Mesenchymal stem cell (in vitro differentiated cells and primary cell): ENCODE data around the gene SHISAL2A.
A peak's percentile ranks its signal among the peaks of the same experiment; 100 is the strongest.
"Not testable (repeated sequence)": the region's sequence is repeated elsewhere in the genome, so short reads cannot be mapped to it uniquely, and the experiment has no call there.

Source experiments
- DNase-seq: peaks from one replicate; pipeline ENCODE4 v3.0.0-alpha.2; 2013
- H2AFZ ChIP-seq: one replicate; pipeline ENCODE4 v1.6.1; 2013; ENCODE audit warnings: low read depth, mild to moderate bottlenecking, control low read depth, inconsistent platforms, low read length, moderate library complexity
- H2AK5ac ChIP-seq: 2 replicates; pipeline ENCODE4 v1.6.1; 2013; ENCODE audit warnings: low read length, moderate library complexity, mild to moderate bottlenecking, inconsistent platforms; ENCODE audit not compliant: severe bottlenecking
- H2BK120ac ChIP-seq: one replicate; pipeline ENCODE4 v1.6.1; 2013; ENCODE audit warnings: low read depth, mild to moderate bottlenecking, inconsistent platforms, low read length, moderate library complexity
- H2BK12ac ChIP-seq, 2 experiments: one replicate each; pipeline ENCODE4 v1.6.1; 2013; ENCODE audit warnings: inconsistent platforms in 2 of 2, low read length in 2 of 2, mild to moderate bottlenecking in 2 of 2, moderate library complexity in 2 of 2, control low read depth in 1 of 2
- H2BK15ac ChIP-seq: one replicate; pipeline ENCODE4 v1.6.1; 2013; ENCODE audit warnings: mild to moderate bottlenecking, low read depth, inconsistent platforms; ENCODE audit not compliant: poor library complexity, severe bottlenecking
- H2BK5ac ChIP-seq: 2 replicates; pipeline ENCODE4 v1.6.1; 2013; ENCODE audit warnings: low read depth, mild to moderate bottlenecking, low read length, control low read depth, inconsistent platforms; ENCODE audit not compliant: poor library complexity, severe bottlenecking
- H3K14ac ChIP-seq, 2 experiments: one replicate each; pipeline ENCODE4 v1.6.1; 2013; ENCODE audit warnings: inconsistent platforms in 2 of 2, low read length in 2 of 2, control low read depth in 1 of 2, mild to moderate bottlenecking in 1 of 2, moderate library complexity in 1 of 2
- H3K18ac ChIP-seq, 2 experiments: one replicate each; pipeline ENCODE4 v1.6.1; 2013; ENCODE audit warnings: inconsistent platforms in 2 of 2, low read length in 2 of 2, control low read depth in 1 of 2, low read depth in 1 of 2, mild to moderate bottlenecking in 1 of 2
- H3K23ac ChIP-seq, 2 experiments: one replicate each; pipeline ENCODE4 v1.6.1; 2013; ENCODE audit warnings: inconsistent platforms in 2 of 2, low read length in 2 of 2, mild to moderate bottlenecking in 2 of 2, moderate library complexity in 2 of 2, control low read depth in 1 of 2
- H3K27ac ChIP-seq: 2 replicates; pipeline ENCODE4 v1.5.1; 2013; ENCODE audit warnings: mild to moderate bottlenecking, moderate library complexity, low read length, control low read depth, inconsistent platforms; ENCODE audit not compliant: poor library complexity, severe bottlenecking
- H3K27me3 ChIP-seq, 2 experiments: 2 replicates each; pipeline versions ENCODE4 v1.6.1 to v1.7.0; 2013; ENCODE audit warnings: low read length in 2 of 2, mild to moderate bottlenecking in 2 of 2, moderate library complexity in 2 of 2, control low read depth in 1 of 2, inconsistent platforms in 1 of 2; ENCODE audit not compliant: control insufficient read depth in 1 of 2, insufficient read depth in 1 of 2
- H3K36me3 ChIP-seq, 2 experiments: 2 replicates each; pipeline versions ENCODE4 v1.6.1 to v1.7.0; 2013; ENCODE audit warnings: low read length in 2 of 2, control low read depth in 1 of 2, inconsistent platforms in 1 of 2, low read depth in 1 of 2, mild to moderate bottlenecking in 1 of 2; ENCODE audit not compliant: insufficient read depth in 2 of 2, control insufficient read depth in 1 of 2
- H3K4ac ChIP-seq, 2 experiments: one replicate each; pipeline ENCODE4 v1.6.1; 2013; ENCODE audit warnings: inconsistent platforms in 2 of 2, low read length in 2 of 2, mild to moderate bottlenecking in 2 of 2, moderate library complexity in 2 of 2, control low read depth in 1 of 2, low read depth in 1 of 2
- H3K4me1 ChIP-seq: 2 replicates; pipeline ENCODE4 v1.6.1; 2013; ENCODE audit warnings: low read depth, low read length, control low read depth; ENCODE audit not compliant: control insufficient read depth, insufficient read depth
- H3K4me2 ChIP-seq: 2 replicates; pipeline ENCODE4 v1.6.1; 2013; ENCODE audit warnings: low read length, mild to moderate bottlenecking, inconsistent platforms; ENCODE audit not compliant: poor library complexity, severe bottlenecking
- H3K4me3 ChIP-seq, 2 experiments: 2 replicates each; pipeline versions ENCODE4 v1.5.1 to v1.7.0; 2013; ENCODE audit warnings: low read length in 2 of 2, mild to moderate bottlenecking in 2 of 2, control low read depth in 1 of 2, low read depth in 1 of 2; ENCODE audit not compliant: insufficient read depth in 1 of 2
- H3K79me1 ChIP-seq: replicated peaks from 2 replicates; pipeline ENCODE4 v1.6.1; 2013; ENCODE audit warnings: mild to moderate bottlenecking, control low read depth, low read length, inconsistent platforms; ENCODE audit not compliant: poor library complexity, severe bottlenecking
- H3K9ac ChIP-seq: 2 replicates; pipeline ENCODE4 v1.7.0; 2013; ENCODE audit warnings: mild to moderate bottlenecking, low read length, moderate library complexity
- H3K9me3 ChIP-seq: 2 replicates; pipeline ENCODE4 v1.7.0; 2013; ENCODE audit warnings: mild to moderate bottlenecking, low read length; ENCODE audit not compliant: control insufficient read depth
- H4K8ac ChIP-seq: one replicate; pipeline ENCODE4 v1.6.1; 2013; ENCODE audit warnings: inconsistent platforms, mild to moderate bottlenecking, low read length, moderate library complexity
- H4K91ac ChIP-seq: one replicate; pipeline ENCODE4 v1.6.1; 2013; ENCODE audit warnings: mild to moderate bottlenecking, low read length, inconsistent platforms
- WGBS: methylation state at CpG from one replicate; pipeline ENCODE4 v1.1.7; 2013; ENCODE audit warnings: mixed read lengths; 5-methylcytosine and 5-hydroxymethylcytosine counted together

Gene SHISAL2A

DNA sequence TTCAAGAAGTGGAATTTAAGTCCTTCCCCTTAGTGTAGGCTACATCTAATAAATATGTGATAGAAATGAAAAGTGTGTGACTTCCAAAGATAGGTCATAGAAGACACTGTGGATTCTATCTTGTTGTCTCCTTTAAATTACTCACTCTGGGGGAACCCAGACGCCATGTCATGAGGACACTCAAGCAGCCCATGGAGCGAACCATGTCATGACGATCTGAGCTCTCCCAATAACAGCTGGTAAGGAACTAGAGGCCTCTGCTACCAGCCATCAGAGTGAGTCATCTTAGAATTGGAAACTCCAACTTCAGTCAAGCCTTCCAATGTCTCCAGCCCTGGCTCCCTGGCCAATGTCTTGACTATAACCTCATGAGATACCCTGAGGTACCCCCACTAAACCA lies 58.9 kb downstream of the SHISAL2A start:
- Histone ChIP-seq H2BK5ac (no peak overlapping the region), H3K4me3 (no peak overlapping the region), H3K18ac (no peak overlapping the region), H2BK12ac (no peak overlapping the region), H4K91ac (no peak overlapping the region), H3K9ac (no peak overlapping the region), H4K8ac (no peak overlapping the region), H3K14ac (no peak overlapping the region), H3K9me3 (no peaks in the 10 kb centered on the region), H3K4ac (no peak overlapping the region), H3K4me2 (no peak overlapping the region), H3K27ac (no peak overlapping the region), H2AFZ (no peak overlapping the region), H3K36me3 (peaks cover 30 to 52% of the 10 kb centered on the region in 2 experiments), H3K4me1 (no peaks in the 10 kb centered on the region), H3K79me1 (peaks cover 23% of the 10 kb centered on the region), H2BK120ac (no peak overlapping the region), H3K23ac (no peak overlapping the region), H2BK15ac (no peak overlapping the region), H2AK5ac (no peak overlapping the region), H3K27me3 (no peaks in the 10 kb centered on the region)
- peak; percentile 53 for DNase-seq
- WGBS = 90% methylated on average over 3 of the region's 3 CpGs

DNA sequence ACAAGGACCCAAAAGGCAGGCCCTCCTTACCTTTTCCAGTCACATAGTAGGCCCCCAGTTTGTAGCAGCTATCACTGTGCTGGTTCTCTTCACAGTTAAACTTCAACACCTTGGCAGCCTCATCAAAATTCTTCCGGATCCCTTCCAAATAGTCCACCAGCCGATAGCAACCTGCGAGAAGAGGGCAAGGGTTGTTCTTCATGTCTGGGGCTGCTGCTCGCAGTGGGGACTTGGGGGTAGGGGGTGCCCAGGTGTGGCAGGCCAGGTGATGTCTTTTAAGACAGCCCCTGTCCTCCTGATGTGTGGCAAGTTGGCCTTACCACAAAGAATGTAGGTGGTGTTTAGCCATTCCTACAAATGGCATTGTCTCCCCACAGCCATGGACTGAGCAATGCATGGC lies 59.7 kb downstream of the SHISAL2A start:
- H3K14ac ChIP-seq = no peak overlapping the region
- no peak overlapping the region for H2BK12ac ChIP-seq
- H3K79me1 ChIP-seq = peaks cover 25% of the 10 kb centered on the region
- H3K4me2 ChIP-seq = no peak overlapping the region
- no peak overlapping the region for H3K4ac ChIP-seq
- no peak overlapping the region for H2AFZ ChIP-seq
- H2BK120ac ChIP-seq = no peak overlapping the region
- no peak overlapping the region for H4K8ac ChIP-seq
- H3K9me3 ChIP-seq = no peaks in the 10 kb centered on the region
- no peak overlapping the region for H4K91ac ChIP-seq
- DNase-seq = no peak
- WGBS = 98% methylated on average over 4 of the region's 4 CpGs
- H3K23ac ChIP-seq = no peak overlapping the region
- H3K36me3 ChIP-seq = peaks cover 26 to 44% of the 10 kb centered on the region in 2 experiments
- H2AK5ac ChIP-seq = no peak overlapping the region
- no peak overlapping the region for H2BK5ac ChIP-seq
- no peak overlapping the region for H2BK15ac ChIP-seq
- no peak overlapping the region for H3K4me3 ChIP-seq
- no peak overlapping the region for H3K27ac ChIP-seq
- H3K9ac ChIP-seq = no peak overlapping the region
- no peaks in the 10 kb centered on the region for H3K27me3 ChIP-seq
- no peak overlapping the region for H3K18ac ChIP-seq
- peaks cover under 1% of the 10 kb centered on the region for H3K4me1 ChIP-seq

- 98% methylated on average over 7 of the region's 10 CpGs for WGBS
- not testable (repeated sequence) for H2BK5ac ChIP-seq
These were observed 60.4 kb downstream of the SHISAL2A start for GRCh38 chr1:52693351-52693750.

DNA sequence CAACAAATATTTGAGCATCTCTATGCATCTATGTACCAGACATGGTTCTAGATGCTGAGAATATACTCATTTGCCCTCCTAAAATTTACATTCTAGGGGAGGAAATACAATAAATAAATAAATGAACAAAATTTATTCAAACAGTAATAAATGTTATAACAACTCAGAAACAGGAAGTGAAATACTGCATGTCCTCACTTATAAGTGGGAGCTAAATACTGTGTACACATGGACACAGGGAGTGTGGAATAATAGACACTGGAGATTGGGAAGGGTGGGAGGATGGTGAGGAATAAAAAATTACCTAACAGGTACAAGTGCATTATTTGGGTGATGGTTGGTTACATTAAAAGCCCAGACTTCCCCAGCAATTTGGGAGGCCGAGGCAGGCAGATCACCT lies 60.9 kb downstream of the SHISAL2A start:
- no peaks in the 10 kb centered on the region for H3K9me3 ChIP-seq
- H2BK15ac ChIP-seq = no peak overlapping the region
- H3K4me2 ChIP-seq = no peak overlapping the region
- H3K4me1 ChIP-seq = peaks cover 6% of the 10 kb centered on the region
- H3K14ac ChIP-seq = no peak overlapping the region
- peaks cover 21 to 33% of the 10 kb centered on the region in 2 experiments for H3K36me3 ChIP-seq
- no peak overlapping the region for H4K8ac ChIP-seq
- no peak overlapping the region for H2BK5ac ChIP-seq
- H3K4me3 ChIP-seq = no peak overlapping the region
- H3K27me3 ChIP-seq = no peaks in the 10 kb centered on the region
- H3K9ac ChIP-seq = no peak overlapping the region
- no peak overlapping the region for H2BK12ac ChIP-seq
- H3K23ac ChIP-seq = no peak overlapping the region
- no peak overlapping the region for H2BK120ac ChIP-seq
- H4K91ac ChIP-seq = no peak overlapping the region
- WGBS = 97% methylated on average over 1 of the region's 1 CpG
- no peak overlapping the region for H2AFZ ChIP-seq
- H3K79me1 ChIP-seq = peaks cover 24% of the 10 kb centered on the region
- no peak for DNase-seq
- no peak overlapping the region for H2AK5ac ChIP-seq
- no peak overlapping the region for H3K18ac ChIP-seq
- no peak overlapping the region for H3K4ac ChIP-seq
- H3K27ac ChIP-seq = no peak overlapping the region

More at GRCh38 chr1:52693351-52693750, 60.4 kb downstream of the SHISAL2A start:
- not testable (repeated sequence) for H2BK15ac ChIP-seq, H4K91ac ChIP-seq, H3K14ac ChIP-seq, H4K8ac ChIP-seq, DNase-seq, H2AFZ ChIP-seq, H3K23ac ChIP-seq, H3K4ac ChIP-seq, H3K18ac ChIP-seq, H3K9ac ChIP-seq, H3K27me3 ChIP-seq, H3K4me3 ChIP-seq, H2BK12ac ChIP-seq, H3K9me3 ChIP-seq, H2AK5ac ChIP-seq, H3K4me1 ChIP-seq, H2BK120ac ChIP-seq, H3K4me2 ChIP-seq, H3K27ac ChIP-seq
- H3K79me1 ChIP-seq = peaks cover 26% of the 10 kb centered on the region
- H3K36me3 ChIP-seq = peaks cover 21 to 37% of the 10 kb centered on the region in 2 experiments
